Uterus (tissue), 2 donors: ENCODE data around the gene FLT1.

ENCODE experiments used
- POLR2A ChIP-seq, 2 donors: fragments of 450-650 bp; IDR thresholded peaks; one replicate each; pipeline ENCODE4 v1.6.1; 2016; ENCODE audit warnings: antibody characterized with exemption in 2 of 2, mild to moderate bottlenecking in 1 of 2, moderate library complexity in 1 of 2
- TF ChIP-seq, protein P1 (sequence below), 4 experiments: fragments of 200-600 bp in 2 of 4; fragments of 450-650 bp in 2 of 4; sonication (generic) in 2 of 4; IDR thresholded peaks; one replicate each; pipeline ENCODE4 v1.5.1; 2016 to 2019; ENCODE audit warnings: antibody characterized with exemption in 4 of 4, mild to moderate bottlenecking in 2 of 4, moderate library complexity in 1 of 4

DNA sequence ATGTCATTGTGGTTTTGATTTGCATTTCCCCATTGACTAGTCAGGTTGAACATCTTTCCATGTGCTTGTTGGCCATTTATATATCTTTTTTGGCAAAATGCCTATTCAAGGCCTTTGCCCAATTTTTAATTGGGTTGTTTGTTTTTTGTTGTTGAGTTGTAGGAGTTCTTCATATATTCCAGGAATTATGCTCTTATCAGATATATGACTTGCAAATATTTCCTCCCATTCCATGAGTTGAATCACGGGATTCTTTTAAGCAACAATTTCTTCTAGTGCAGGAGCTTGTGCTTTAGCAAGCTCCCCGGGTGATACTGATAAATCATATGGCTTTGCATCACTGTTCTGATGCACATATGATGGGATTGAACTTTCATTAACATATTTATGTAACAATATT lies 47.0 kb upstream of the FLT1 start:
- TF ChIP-seq, protein P1, sequence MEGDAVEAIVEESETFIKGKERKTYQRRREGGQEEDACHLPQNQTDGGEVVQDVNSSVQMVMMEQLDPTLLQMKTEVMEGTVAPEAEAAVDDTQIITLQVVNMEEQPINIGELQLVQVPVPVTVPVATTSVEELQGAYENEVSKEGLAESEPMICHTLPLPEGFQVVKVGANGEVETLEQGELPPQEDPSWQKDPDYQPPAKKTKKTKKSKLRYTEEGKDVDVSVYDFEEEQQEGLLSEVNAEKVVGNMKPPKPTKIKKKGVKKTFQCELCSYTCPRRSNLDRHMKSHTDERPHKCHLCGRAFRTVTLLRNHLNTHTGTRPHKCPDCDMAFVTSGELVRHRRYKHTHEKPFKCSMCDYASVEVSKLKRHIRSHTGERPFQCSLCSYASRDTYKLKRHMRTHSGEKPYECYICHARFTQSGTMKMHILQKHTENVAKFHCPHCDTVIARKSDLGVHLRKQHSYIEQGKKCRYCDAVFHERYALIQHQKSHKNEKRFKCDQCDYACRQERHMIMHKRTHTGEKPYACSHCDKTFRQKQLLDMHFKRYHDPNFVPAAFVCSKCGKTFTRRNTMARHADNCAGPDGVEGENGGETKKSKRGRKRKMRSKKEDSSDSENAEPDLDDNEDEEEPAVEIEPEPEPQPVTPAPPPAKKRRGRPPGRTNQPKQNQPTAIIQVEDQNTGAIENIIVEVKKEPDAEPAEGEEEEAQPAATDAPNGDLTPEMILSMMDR (IDR thresholded peaks at IDR 0.05), result no peak
- TF ChIP-seq POLR2A (IDR thresholded peaks at IDR 0.05), result no peak
